ENCODE measurements around the gene ATN1.

The ATN1 gene

DNA sequence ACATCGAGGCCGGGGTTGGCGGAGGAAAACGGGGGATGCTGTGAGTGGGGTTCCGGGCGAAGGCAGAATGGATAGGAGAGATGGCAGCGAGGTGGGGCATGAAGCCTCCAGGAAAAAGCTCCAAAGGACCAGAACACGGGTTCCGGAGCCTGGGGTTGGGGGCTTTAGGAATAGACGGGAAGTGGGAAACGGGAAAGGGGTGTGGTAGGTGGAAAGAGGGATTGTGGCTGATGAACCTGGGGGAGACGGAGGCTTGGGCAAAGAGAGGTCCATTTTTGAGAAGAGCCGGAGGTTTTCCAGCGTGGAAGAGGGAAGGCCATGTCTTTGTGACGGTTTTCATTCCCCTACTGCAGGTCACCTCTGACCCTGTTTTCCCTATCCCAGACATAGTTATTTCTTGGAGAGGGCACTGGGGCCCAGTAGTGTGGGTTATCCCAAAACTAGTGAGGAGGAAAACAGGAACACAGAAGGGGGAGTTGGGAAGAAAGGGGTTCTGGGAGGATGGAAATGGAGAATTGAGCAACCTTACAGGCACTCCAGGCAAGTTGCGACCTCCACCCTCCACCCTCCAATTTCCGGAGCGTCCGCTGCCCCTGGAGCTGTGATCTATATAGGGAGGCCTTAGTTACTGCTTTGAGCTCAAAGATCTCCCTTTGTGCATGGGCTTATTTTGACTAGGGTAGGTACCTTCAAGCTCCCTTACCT is 1.1 kb downstream of the ATN1 start:
- DNase-seq, result no peak

DNA sequence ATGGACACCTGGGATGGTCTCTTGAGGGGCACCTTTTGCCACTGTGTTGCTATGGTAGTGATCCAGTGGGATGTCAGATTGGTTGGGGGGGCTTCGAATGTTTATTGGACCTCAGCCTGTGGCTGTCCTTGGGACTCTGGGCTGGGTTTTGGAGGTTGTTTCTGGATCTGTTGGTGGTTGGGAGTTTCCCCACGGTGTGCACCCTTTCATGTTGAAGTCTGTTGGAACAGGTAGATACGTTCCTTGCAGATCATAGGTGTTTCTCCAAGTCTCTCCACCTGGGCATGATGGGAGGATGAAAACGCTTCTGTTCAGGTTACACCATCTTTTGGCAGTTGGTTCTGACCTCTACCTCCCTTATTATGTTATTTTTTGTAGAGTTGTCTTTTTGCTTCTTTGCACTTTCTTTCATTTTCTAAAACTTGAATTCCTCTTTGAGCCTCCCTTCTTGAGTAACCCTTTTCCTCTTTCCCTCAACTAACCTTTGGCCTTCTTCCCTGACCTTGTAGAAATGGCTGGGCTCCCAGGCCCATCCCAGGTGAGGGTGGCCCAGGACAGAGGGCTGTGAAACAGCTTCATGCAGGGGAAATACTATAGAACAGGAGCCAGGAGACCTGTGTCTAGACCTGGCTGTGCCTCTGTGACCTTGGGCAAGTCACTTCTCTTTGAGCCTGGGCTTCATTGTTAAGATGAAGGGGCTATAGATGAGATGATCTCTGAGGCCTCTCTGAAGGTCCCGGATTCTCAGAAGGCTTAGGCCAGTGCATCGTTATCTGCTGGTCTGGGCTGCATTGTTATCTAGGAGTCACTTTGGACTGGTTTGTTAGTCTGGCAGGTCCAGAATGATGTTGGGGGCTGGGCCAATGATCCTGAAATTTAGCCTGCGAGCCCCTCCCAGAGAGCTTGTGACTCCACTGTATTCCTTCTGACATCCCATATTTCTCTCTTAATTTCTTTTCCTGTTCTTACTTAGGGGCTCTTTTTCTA is 2.0 kb downstream of the ATN1 start:
- no peak for DNase-seq

GRCh38 chr12:6932766-6933165 is 5.0 kb downstream of the ATN1 start:
- no peak for DNase-seq

DNA sequence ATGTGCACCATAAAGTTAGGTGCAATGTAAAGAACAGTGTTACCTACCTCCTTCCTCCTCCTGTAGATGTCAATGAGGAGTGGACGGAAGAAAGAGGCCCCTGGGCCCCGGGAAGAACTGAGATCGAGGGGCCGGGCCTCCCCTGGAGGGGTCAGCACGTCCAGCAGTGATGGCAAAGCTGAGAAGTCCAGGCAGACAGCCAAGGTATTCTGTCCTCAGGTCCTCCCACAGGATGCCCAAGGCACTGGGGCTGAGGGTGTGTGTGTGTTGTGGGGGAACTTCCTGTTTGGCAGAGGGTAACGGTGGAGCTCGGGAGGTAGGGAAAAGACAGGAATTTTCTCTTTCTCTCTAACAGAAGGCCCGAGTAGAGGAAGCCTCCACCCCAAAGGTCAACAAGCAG is 6.4 kb downstream of the ATN1 start:
- no peak for DNase-seq

DNA sequence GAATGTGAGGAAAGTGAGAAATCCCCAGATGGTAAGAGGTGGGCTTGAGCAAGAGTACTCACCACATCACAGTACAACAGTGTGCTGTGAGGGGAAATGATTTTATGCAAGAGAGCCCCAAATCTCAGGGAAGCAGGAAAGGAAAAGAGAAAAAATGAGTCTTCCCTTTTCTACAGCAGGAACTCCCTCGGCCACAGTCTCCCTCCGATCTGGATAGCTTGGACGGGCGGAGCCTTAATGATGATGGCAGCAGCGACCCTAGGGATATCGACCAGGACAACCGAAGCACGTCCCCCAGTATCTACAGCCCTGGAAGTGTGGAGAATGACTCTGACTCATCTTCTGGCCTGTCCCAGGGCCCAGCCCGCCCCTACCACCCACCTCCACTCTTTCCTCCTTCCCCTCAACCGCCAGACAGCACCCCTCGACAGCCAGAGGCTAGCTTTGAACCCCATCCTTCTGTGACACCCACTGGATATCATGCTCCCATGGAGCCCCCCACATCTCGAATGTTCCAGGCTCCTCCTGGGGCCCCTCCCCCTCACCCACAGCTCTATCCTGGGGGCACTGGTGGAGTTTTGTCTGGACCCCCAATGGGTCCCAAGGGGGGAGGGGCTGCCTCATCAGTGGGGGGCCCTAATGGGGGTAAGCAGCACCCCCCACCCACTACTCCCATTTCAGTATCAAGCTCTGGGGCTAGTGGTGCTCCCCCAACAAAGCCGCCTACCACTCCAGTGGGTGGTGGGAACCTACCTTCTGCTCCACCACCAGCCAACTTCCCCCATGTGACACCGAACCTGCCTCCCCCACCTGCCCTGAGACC is 7.8 kb downstream of the ATN1 start:
- no peak for DNase-seq

GRCh38 chr12:6936194-6936635 is 8.5 kb downstream of the ATN1 start:
- no peak for DNase-seq

DNA sequence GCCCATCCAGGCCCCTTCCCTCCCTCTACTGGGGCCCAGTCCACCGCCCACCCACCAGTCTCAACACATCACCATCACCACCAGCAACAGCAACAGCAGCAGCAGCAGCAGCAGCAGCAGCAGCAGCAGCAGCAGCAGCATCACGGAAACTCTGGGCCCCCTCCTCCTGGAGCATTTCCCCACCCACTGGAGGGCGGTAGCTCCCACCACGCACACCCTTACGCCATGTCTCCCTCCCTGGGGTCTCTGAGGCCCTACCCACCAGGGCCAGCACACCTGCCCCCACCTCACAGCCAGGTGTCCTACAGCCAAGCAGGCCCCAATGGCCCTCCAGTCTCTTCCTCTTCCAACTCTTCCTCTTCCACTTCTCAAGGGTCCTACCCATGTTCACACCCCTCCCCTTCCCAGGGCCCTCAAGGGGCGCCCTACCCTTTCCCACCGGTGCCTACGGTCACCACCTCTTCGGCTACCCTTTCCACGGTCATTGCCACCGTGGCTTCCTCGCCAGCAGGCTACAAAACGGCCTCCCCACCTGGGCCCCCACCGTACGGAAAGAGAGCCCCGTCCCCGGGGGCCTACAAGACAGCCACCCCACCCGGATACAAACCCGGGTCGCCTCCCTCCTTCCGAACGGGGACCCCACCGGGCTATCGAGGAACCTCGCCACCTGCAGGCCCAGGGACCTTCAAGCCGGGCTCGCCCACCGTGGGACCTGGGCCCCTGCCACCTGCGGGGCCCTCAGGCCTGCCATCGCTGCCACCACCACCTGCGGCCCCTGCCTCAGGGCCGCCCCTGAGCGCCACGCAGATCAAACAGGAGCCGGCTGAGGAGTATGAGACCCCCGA is 9.1 kb downstream of the ATN1 start:
- peak; percentile 52 for DNase-seq

DNA sequence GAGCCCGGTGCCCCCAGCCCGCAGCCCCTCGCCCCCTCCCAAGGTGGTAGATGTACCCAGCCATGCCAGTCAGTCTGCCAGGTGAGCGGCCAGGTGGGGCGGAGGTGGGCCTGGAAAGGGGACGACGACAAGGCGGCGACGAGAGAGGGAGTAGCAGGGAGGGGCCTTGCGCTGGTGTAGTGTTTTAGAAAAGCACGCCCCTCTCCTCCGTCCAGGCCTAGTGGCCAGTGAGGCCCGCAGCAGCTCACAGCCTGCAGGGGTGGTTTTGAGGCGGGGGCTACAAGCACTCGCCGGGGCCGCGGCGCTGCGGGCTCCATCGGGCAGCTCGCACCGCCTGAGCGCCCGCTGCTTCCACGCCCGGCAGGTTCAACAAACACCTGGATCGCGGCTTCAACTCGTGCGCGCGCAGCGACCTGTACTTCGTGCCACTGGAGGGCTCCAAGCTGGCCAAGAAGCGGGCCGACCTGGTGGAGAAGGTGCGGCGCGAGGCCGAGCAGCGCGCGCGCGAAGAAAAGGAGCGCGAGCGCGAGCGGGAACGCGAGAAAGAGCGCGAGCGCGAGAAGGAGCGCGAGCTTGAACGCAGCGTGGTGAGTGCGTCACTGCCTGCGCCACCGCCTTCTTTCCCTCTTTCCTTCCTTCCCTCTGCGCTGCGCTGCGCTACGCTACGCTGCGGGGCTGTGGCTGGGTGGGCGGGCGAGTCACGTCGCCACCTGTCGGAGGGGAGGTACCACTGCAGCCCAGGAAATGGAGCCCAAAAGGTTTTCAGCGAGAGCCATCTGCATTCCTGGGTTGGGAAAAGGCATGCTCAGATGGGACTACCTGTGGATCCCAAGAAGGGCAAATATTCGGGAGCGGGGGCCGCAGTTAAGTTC is 10.0 kb downstream of the ATN1 start:
- DNase-seq, result peak; percentile 86

DNA sequence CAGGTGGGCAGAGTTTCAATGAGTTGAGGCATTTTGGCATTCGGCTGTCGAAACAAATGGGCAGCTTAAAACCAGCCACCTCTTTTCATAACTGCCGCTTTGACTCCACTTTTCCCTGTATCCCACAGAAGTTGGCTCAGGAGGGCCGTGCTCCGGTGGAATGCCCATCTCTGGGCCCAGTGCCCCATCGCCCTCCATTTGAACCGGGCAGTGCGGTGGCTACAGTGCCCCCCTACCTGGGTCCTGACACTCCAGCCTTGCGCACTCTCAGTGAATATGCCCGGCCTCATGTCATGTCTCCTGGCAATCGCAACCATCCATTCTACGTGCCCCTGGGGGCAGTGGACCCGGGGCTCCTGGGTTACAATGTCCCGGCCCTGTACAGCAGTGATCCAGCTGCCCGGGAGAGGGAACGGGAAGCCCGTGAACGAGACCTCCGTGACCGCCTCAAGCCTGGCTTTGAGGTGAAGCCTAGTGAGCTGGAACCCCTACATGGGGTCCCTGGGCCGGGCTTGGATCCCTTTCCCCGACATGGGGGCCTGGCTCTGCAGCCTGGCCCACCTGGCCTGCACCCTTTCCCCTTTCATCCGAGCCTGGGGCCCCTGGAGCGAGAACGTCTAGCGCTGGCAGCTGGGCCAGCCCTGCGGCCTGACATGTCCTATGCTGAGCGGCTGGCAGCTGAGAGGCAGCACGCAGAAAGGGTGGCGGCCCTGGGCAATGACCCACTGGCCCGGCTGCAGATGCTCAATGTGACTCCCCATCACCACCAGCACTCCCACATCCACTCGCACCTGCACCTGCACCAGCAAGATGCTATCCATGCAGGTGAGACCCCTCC is 10.8 kb downstream of the ATN1 start:
- DNase-seq, result no peak

GRCh38 chr12:6939191-6939540 is 11.4 kb downstream of the ATN1 start:
- no peak for DNase-seq

- no peak for DNase-seq
These were observed 13.5 kb downstream of the ATN1 start for GRCh38 chr12:6941267-6941666.

- DNase-seq, result no peak
These were observed 14.0 kb downstream of the ATN1 start for GRCh38 chr12:6941782-6942181.

DNA sequence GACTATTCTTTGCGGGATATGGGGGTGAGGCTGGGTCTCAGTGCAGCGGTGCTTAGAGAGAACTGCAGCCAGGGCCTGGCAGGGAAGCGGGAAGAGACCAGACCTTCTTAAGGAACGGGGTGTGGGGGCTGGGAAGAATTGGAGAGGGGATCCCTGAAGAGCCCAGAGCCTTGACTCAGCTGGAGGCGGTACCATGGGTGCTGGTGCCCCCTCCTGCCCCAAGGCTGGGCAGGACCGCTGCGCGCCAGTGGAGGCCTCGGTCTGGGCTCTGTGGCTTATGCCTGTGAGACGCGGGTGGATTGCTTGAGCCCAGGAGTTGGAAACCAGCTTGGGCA is 14.5 kb downstream of the ATN1 start:
- DNase-seq, result no peak

DNA sequence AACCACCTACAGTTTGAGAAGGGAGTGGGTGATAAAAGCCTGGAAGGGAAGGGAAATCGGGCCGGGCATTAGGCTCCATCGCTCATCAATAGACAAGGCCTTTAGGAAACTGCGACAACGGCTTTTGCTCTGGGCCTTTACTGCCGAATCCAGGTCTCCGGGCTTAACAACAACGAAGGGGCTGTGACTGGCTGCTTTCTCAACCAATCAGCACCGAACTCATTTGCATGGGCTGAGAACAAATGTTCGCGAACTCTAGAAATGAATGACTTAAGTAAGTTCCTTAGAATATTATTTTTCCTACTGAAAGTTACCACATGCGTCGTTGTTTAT is 15.6 kb downstream of the ATN1 start:
- peak; percentile 61 for DNase-seq

- DNase-seq, result peak; percentile 76
These were observed 16.1 kb downstream of the ATN1 start, which contains the start of the genes C12orf57 and RNU7-1 for GRCh38 chr12:6943722-6944380. TSS of gene C12orf57 (plus strand) at chr12:6944022. CDS start at chr12:6944122, 100 bp downstream. TSS of gene RNU7-1 (plus strand) at chr12:6943816.

DNA sequence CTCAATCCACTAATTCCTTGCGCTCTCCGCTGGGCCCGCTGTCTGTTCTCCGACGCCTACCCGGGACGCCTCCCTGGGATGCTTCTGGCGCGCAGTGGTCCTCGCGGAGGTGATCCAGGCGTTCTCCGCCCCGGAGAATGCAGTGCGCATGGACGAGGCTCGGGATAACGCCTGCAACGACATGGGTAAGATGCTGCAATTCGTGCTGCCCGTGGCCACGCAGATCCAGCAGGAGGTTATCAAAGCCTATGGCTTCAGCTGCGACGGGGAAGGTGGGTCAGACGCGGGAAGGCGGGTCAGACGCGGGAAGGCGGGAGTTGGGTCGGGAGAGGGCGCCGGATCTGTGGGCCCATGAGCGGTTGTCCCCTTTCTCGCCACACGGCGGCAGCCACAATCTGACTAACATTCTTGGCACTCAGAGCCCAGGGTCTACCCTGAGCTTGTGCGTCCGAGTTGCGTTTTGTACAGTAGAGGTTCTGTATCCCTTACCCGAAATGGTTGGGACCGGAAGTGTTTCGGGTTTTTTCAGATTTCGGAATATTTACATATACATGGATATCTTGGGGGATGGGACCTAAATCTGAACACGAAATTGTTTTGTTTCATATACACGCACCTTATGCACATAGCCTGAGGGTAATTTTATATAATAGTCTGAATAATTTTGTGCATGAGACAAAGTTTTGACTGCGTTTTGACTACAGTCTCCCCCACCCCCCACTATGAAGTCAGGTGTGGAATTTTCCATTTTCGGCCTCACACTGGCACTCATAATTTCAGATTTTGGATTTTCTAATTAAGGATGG is 16.8 kb downstream of the ATN1 start:
- peak; percentile 82 for DNase-seq

DNA sequence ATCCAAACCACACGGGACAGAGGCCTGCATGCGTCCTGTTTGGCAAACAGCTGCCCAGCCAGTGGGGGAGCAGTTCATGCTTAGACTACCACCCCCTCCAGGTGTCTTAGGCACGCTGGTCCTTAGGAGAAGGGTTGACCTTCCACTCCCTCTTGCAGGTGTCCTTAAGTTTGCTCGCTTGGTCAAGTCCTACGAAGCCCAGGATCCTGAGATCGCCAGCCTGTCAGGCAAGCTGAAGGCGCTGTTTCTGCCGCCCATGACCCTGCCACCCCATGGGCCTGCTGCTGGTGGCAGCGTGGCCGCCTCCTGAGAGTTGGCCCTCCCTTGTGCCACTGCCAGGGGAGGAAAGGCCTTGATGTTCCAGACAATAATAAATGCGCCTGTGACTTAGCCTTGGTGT is 17.9 kb downstream of the ATN1 start:
- no peak for DNase-seq

GRCh38 chr12:6946033-6946919 is 18.5 kb downstream of the ATN1 start:
- peak; percentile 82 for DNase-seq
